Ovary (tissue), 9 donors: ENCODE results near the gene CLNK. TPM values are rescaled to one million over a fixed set of nuclear protein-coding genes. Genes with fewer than 3 reads are reported as not detected.

Experiments
- DNase-seq, 5 donors: peaks; one replicate each; pipeline ENCODE4 v3.0.0-alpha.2; 2019 to 2020
- H3K27ac ChIP-seq, 2 donors: fragments of 200-600 bp; one replicate each; pipeline versions ENCODE4 v1.5.1 to v1.8.0; 2019 to 2022
- H3K27me3 ChIP-seq: fragments of 200-600 bp; one replicate; pipeline ENCODE4 v1.8.0; 2022
- H3K36me3 ChIP-seq: fragments of 200-600 bp; sonication (generic); one replicate; pipeline ENCODE4 v1.5.1; 2019
- H3K4me1 ChIP-seq: one replicate; pipeline ENCODE4 v1.8.1; 2013; ENCODE audit warnings: mild to moderate bottlenecking, moderate library complexity; ENCODE audit not compliant: insufficient read depth
- H3K4me3 ChIP-seq: fragments of 200-600 bp; sonication (generic); one replicate; pipeline ENCODE4 v1.5.1; 2017
- H3K9me3 ChIP-seq, 2 donors: fragments of 200-600 bp in 1 of 2; sonication (generic) in 1 of 2; one replicate each; pipeline versions ENCODE4 v1.5.1 to v1.8.1; 2013 to 2019; ENCODE audit warnings: mild to moderate bottlenecking in 1 of 2, moderate library complexity in 1 of 2
- CTCF ChIP-seq, 3 donors: fragments of 450-650 bp in 2 of 3; fragments of 200-600 bp in 1 of 3; IDR thresholded peaks; one replicate each; pipeline versions ENCODE4 v1.5.1 to v1.8.0; 2016 to 2022; ENCODE audit warnings: antibody characterized with exemption in 3 of 3, mild to moderate bottlenecking in 1 of 3
- EP300 ChIP-seq: sonication (generic); formaldehyde crosslinking; IDR thresholded peaks from one replicate; pipeline ENCODE4 v1.6.1; 2017; ENCODE audit warnings: antibody characterized with exemption
- POLR2A ChIP-seq: fragments of 450-650 bp; IDR thresholded peaks from one replicate; pipeline ENCODE4 v1.6.1; 2017; ENCODE audit warnings: antibody characterized with exemption, mild to moderate bottlenecking, moderate library complexity
- WGBS, 3 donors: extraction: QIAGEN DNeasy Blood & Tissue Kit in 1 of 3; methylation state at CpG; one replicate each; pipeline versions ENCODE4 v1.1.5 to v1.1.7; 2013 to 2017; 5-methylcytosine and 5-hydroxymethylcytosine counted together
- intact Hi-C, 4 donors: fragments of 100-400 bp; cut with DNase I; formaldehyde crosslinking; loops; one replicate each; pipeline versions ENCODE4 v1.11.0 to v1.15.1; 2022 to 2023
- polyA plus RNA-seq, 2 donors: library from polyadenylated mRNA; stranded (reverse); fragments of 200-250 nt in 1 of 2; fragments of 350-450 nt in 1 of 2; fragmentation: Illumina TruSeq in 1 of 2; extraction: RNeasy Lipid Tissue Mini Kit (QIAGEN cat#74804) in 1 of 2; gene quantifications; one replicate each; pipeline ENCODE4 v1.2.3, GENCODE V29; 2013 to 2014
- total RNA-seq, 7 donors: library from RNA; depleted of rRNA in 2 of 7; stranded (reverse); fragments of >200 nt in 2 of 7; fragmentation: NEBNext Ultra II Directional in 3 of 7; extraction: Animal tissue kit (Norgen Biotek cat#: 25700) in 3 of 7; gene quantifications; one replicate each; pipeline versions ENCODE4 v1.1.0 to v1.2.4, GENCODE V29; 2016 to 2023
- donor health status: DM: no; HTN: no; CAD: no; lungs with moderate emphysema.
- donor health status: DM: no; HTN: no; CAD: no.
- donor health status: Bipolar disorder and iron deficiency.
- donor health status: DM: yes; HTN: yes; CAD: no.
- donor health status: DM: no; HTN: no; CAD: no.
- donor health status: DM: yes; HTN: yes; CAD: no.

CLNK gene
- total and polyA plus RNA-seq, 9 donors: 0.10 to 0.23 (median 0.22) TPM; not detected in 6

GRCh38 chr4:10611673-10612072 lies 72.9 kb downstream of the CLNK start:
- H3K4me1 ChIP-seq: no peaks in the 10 kb centered on the region
- no peaks in the 10 kb centered on the region for H3K36me3 ChIP-seq
- intact Hi-C loops: no loop called here
- no peak for DNase-seq
- no peaks in the 10 kb centered on the region for H3K27me3 ChIP-seq
- WGBS, 3 donors: 32 to 59% (median 45%) methylated on average over 3 of the region's 3 CpGs
- TF ChIP-seq CTCF (IDR thresholded peaks at IDR 0.05) (no peak), POLR2A (no peak), EP300 (no peak)
- H3K9me3 ChIP-seq: no peaks in the 10 kb centered on the region
- no peak overlapping the region for H3K27ac ChIP-seq
- no peak overlapping the region for H3K4me3 ChIP-seq

- Histone ChIP-seq H3K36me3 (no peaks in the 10 kb centered on the region), H3K4me1 (no peaks in the 10 kb centered on the region), H3K27ac (no peak overlapping the region), H3K9me3 (no peaks in the 10 kb centered on the region), H3K4me3 (no peak overlapping the region), H3K27me3 (no peaks in the 10 kb centered on the region)
- intact Hi-C loops: no loop called here
- TF ChIP-seq CTCF (IDR thresholded peaks at IDR 0.05) (no peak), POLR2A (no peak), EP300 (no peak)
- no peak for DNase-seq
- WGBS, 3 donors: 90 to 93% (median 92%) methylated on average over 10 of the region's 10 CpGs
Observed at GRCh38 chr4:10608501-10609219, 75.9 kb downstream of the CLNK start.

- Histone ChIP-seq H3K9me3 (no peaks in the 10 kb centered on the region), H3K4me1 (no peaks in the 10 kb centered on the region), H3K4me3 (no peak overlapping the region), H3K27ac (no peak overlapping the region), H3K27me3 (no peaks in the 10 kb centered on the region), H3K36me3 (no peaks in the 10 kb centered on the region)
- TF ChIP-seq CTCF (IDR thresholded peaks at IDR 0.05) (no peak), POLR2A (no peak)
- DNase-seq: no peak
- WGBS, 3 donors: 85 to 93% (median 87%) methylated on average over 3 of the region's 3 CpGs
- intact Hi-C loops: no loop called here
Observed at GRCh38 chr4:10607206-10607605, 77.4 kb downstream of the CLNK start.

GRCh38 chr4:10606483-10607155 lies 77.9 kb downstream of the CLNK start:
- Histone ChIP-seq H3K4me1 (no peaks in the 10 kb centered on the region), H3K27me3 (no peaks in the 10 kb centered on the region), H3K9me3 (no peaks in the 10 kb centered on the region), H3K27ac (no peak overlapping the region), H3K4me3 (no peak overlapping the region), H3K36me3 (no peaks in the 10 kb centered on the region)
- 75 to 78% (median 75%) methylated on average over 5 of the region's 5 CpGs for WGBS, 3 donors
- TF ChIP-seq CTCF (IDR thresholded peaks at IDR 0.05): no peak
- intact Hi-C loops: no loop called here
- DNase-seq: no peak
